ENCODE results near the gene SUMO1. TPM values are rescaled to one million over a fixed set of nuclear protein-coding genes. Genes with fewer than 3 reads are reported as not detected.

The SUMO1 gene
- total RNA-seq (2014; rRNA removed) (98.4 and 115 TPM in 2 replicates), Bru-seq, nascent RNA (percentile 81 among the genes with signal in this experiment), BruChase-seq, experiment 1, labeled RNA remaining after a 6-hour chase (percentile 90 among the genes with signal in this experiment), BruChase-seq, experiment 2, labeled RNA remaining after a 2-hour chase (percentile 84 among the genes with signal in this experiment)
- long read RNA-seq, transcript SUMO1-203 (5 exons, 1,536 nt), result major isoform, 150 of 175 reads
- long read RNA-seq, transcript SUMO1-201 (4 exons, 831 nt), result minor isoform, 8 of 175 reads
- long read RNA-seq, partial matches to known transcripts, result 2 of 175 reads
- long read RNA-seq, other reads (novel, unspliced or antisense), result 13 of 175 reads

DNA sequence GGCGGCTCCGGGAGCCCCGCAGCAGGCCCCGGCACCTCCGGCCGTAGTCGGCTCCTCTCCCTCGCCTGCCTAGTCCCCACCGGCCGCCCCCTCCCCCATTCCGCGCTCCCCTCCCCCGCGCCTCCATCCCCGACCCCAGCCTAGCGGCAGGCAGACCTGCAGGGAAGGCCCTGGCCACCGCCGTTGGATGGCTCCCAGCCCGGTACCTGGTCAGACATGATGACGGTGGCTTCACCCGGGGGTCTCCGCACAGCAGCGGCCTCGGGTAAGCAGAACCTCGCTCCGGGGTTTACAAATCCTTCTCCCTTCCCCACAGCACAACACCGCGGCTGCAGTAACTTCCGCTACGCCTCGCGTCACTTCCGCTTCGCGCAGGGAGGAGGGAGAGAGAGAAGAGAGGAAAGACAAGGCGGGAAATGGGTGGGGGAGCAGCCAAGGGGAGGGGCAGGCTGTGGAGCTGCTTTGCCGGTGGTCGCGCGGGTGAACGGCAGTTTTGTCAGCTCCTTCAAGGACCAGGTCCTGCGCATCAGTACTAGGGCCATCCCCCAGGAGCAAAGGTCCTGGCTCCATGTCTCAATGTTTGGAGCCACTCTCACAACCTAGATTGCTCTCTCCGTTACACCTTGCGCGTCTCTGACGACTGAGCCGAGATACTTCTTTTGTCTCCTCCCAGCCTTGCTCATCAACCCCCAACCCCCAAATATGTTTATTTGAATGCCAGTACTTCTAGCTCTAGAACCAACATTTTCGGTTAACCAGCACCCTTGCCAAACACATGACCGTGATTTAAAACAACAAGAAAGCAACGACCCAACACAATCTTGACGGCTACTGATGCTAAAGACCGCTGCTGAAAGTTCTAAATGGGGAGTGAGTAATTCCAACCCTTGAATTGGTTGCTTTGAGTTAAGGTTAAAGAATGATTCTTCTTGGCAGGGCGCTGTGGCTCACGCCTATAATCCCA, at the start of gene SUMO1:
Gene SUMO1 (minus strand): TSS at position 364 of the 964 bp plus-strand sequence. CDS start 146 bp downstream, at position 218.
- peak; percentile 91 for DNase-seq
- peak within 1 kb of the TSS; percentile 90 for H3K4me3 ChIP-seq (ENCODE audit: low read length)
- no peaks in the 10 kb centered on the region for H3K36me3 ChIP-seq (ENCODE audit: low read depth, low read length)
- H2AFZ ChIP-seq (ENCODE audit: low read length), result peak within 1 kb of the TSS; percentile 96
- ATAC-seq, result peak; percentile 93
- CTCF ChIA-PET, result no interaction called here
- H3K27me3 ChIP-seq (ENCODE audit: low read length), result no peaks in the 10 kb centered on the region
- peak within 1 kb of the TSS; percentile 85 for H3K4me2 ChIP-seq (ENCODE audit: low read length)
- peaks cover 13% of the 10 kb centered on the region for H3K4me1 ChIP-seq (ENCODE audit: insufficient read depth, low read length)
- H3K79me2 ChIP-seq (ENCODE audit: low read length), result peaks cover 54% of the 10 kb centered on the region
- TF ChIP-seq EZH2phosphoT487 (IDR thresholded peaks at IDR 0.05; ENCODE audit: borderline replicate concordance, low read length) (no peak), EZH2 (IDR thresholded peaks at IDR 0.05; ENCODE audit: low read length, unreplicated experiment) (no peak)
- TF ChIP-seq, protein P1, sequence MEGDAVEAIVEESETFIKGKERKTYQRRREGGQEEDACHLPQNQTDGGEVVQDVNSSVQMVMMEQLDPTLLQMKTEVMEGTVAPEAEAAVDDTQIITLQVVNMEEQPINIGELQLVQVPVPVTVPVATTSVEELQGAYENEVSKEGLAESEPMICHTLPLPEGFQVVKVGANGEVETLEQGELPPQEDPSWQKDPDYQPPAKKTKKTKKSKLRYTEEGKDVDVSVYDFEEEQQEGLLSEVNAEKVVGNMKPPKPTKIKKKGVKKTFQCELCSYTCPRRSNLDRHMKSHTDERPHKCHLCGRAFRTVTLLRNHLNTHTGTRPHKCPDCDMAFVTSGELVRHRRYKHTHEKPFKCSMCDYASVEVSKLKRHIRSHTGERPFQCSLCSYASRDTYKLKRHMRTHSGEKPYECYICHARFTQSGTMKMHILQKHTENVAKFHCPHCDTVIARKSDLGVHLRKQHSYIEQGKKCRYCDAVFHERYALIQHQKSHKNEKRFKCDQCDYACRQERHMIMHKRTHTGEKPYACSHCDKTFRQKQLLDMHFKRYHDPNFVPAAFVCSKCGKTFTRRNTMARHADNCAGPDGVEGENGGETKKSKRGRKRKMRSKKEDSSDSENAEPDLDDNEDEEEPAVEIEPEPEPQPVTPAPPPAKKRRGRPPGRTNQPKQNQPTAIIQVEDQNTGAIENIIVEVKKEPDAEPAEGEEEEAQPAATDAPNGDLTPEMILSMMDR (conservative IDR thresholded peaks at IDR 0.05; ENCODE audit: low read depth, low read length), result no peak
- BruUV-seq (replicated peaks), result TSS peak; percentile 98
- H3K9me3 ChIP-seq (ENCODE audit: low read length), result no peaks in the 10 kb centered on the region
- H3F3A ChIP-seq (ENCODE audit: low read length, unreplicated experiment), result no peaks in the 10 kb centered on the region
- peak within 1 kb of the TSS; percentile 77 for H3K9ac ChIP-seq (ENCODE audit: low read length)
- H3K27ac ChIP-seq (ENCODE audit: low read length), result no peak within 1 kb of the TSS
- H3K9me2 ChIP-seq (replicated peaks; ENCODE audit: low read length), result no peaks in the 10 kb centered on the region
- intact Hi-C loops (cut with micrococcal nuclease), result no loop called here
- H4K20me1 ChIP-seq (ENCODE audit: low read length), result peaks cover 16% of the 10 kb centered on the region
- POLR2A ChIA-PET (ENCODE audit: unreplicated experiment), result interaction anchor here (0.6 to 0.7 kb wide), 2 partner anchors 33 to 1093 kb away, joined by 3 to 4 read pairs; no protein-coding TSS in a partner anchor

- Histone ChIP-seq H3K27ac (ENCODE audit: low read length) (no peak overlapping the region), H3K4me3 (ENCODE audit: low read length) (no peak overlapping the region), H3K27me3 (ENCODE audit: low read length) (no peaks in the 10 kb centered on the region), H3F3A (ENCODE audit: low read length, unreplicated experiment) (no peaks in the 10 kb centered on the region), H3K9ac (ENCODE audit: low read length) (no peak overlapping the region), H2AFZ (ENCODE audit: low read length) (no peak overlapping the region), H3K4me1 (ENCODE audit: insufficient read depth, low read length) (no peaks in the 10 kb centered on the region), H3K4me2 (ENCODE audit: low read length) (no peak overlapping the region), H4K20me1 (ENCODE audit: low read length) (peaks cover 6% of the 10 kb centered on the region), H3K9me2 (replicated peaks; ENCODE audit: low read length) (no peaks in the 10 kb centered on the region), H3K9me3 (ENCODE audit: low read length) (no peaks in the 10 kb centered on the region), H3K36me3 (ENCODE audit: low read depth, low read length) (peaks cover 82% of the 10 kb centered on the region), H3K79me2 (ENCODE audit: low read length) (peaks cover 52% of the 10 kb centered on the region)
- TSS peak; percentile 11 for BruUV-seq (replicated peaks)
- POLR2A ChIA-PET (ENCODE audit: unreplicated experiment), result no interaction called here
- DNase-seq, result no peak
- TF ChIP-seq EZH2 (IDR thresholded peaks at IDR 0.05; ENCODE audit: low read length, unreplicated experiment) (no peak), EZH2phosphoT487 (IDR thresholded peaks at IDR 0.05; ENCODE audit: borderline replicate concordance, low read length) (no peak)
- TF ChIP-seq, protein P1 (conservative IDR thresholded peaks at IDR 0.05; ENCODE audit: low read depth, low read length), result no peak
- no peak for ATAC-seq
- CTCF ChIA-PET, result no interaction called here
- intact Hi-C loops (cut with micrococcal nuclease), result no loop called here
These were observed 48.2 kb upstream of the SUMO1 start for GRCh38 chr2:202286595-202286994.

Data from PC-3 (cell line).